Natural killer cell (primary cell): ENCODE measurements around the gene LGALSL. TPM values are rescaled to one million over a fixed set of nuclear protein-coding genes. Genes with fewer than 3 reads are reported as not detected.
A peak's percentile ranks its signal among the peaks of the same experiment; 100 is the strongest.

Experiments used
- ATAC-seq, 3 donors: fragments of 150-1000 bp in 2 of 3; fragments of 200-7000 bp in 1 of 3; cut with Tn5 transposase; 1 replicate in 1 of 3; 2 replicates in 2 of 3; pipeline ENCODE4 v1.10.0; 2021; ENCODE audit warnings: mild to moderate bottlenecking in 2 of 3, moderate library complexity in 2 of 3
- DNase-seq, 2 donors: peaks; one replicate each; pipeline versions ENCODE4 v3.0.0 to v3.0.0-alpha.2; 2013 to 2021; ENCODE audit warnings: mixed read lengths in 1 of 2
- H3K27ac ChIP-seq: one replicate; pipeline ENCODE4 v1.5.1; 2013; ENCODE audit warnings: mild to moderate bottlenecking, low read length
- H3K27me3 ChIP-seq: one replicate; pipeline ENCODE4 v1.6.1; 2013; ENCODE audit warnings: low read length; ENCODE audit not compliant: control insufficient read depth, insufficient read depth
- H3K36me3 ChIP-seq: one replicate; pipeline ENCODE4 v1.6.1; 2013; ENCODE audit warnings: low read length; ENCODE audit not compliant: control insufficient read depth, insufficient read depth
- H3K4me1 ChIP-seq: one replicate; pipeline ENCODE4 v1.6.1; 2013; ENCODE audit warnings: low read length; ENCODE audit not compliant: control insufficient read depth, insufficient read depth
- H3K4me3 ChIP-seq: one replicate; pipeline ENCODE4 v1.5.1; 2013; ENCODE audit warnings: low read length
- H3K9me3 ChIP-seq: one replicate; pipeline ENCODE4 v1.6.1; 2013; ENCODE audit warnings: low read length; ENCODE audit not compliant: control insufficient read depth, insufficient read depth
- H3K27ac Mint-ChIP-seq, 2 donors: one replicate each; pipeline ENCODE4 v1.8.0; 2022; ENCODE audit warnings: mild to moderate bottlenecking in 2 of 2, mixed read lengths in 2 of 2, moderate library complexity in 1 of 2
- H3K27me3 Mint-ChIP-seq, 2 donors: one replicate each; pipeline ENCODE4 v1.8.0; 2022; ENCODE audit warnings: low read depth in 2 of 2, mixed read lengths in 2 of 2
- H3K36me3 Mint-ChIP-seq: one replicate; pipeline ENCODE4 v1.8.0; 2022; ENCODE audit warnings: mixed read lengths
- H3K4me1 Mint-ChIP-seq, 2 donors: one replicate each; pipeline ENCODE4 v1.8.0; 2022; ENCODE audit warnings: mixed read lengths in 2 of 2
- H3K4me3 Mint-ChIP-seq: one replicate; pipeline ENCODE4 v1.8.0; 2022; ENCODE audit warnings: mild to moderate bottlenecking, moderate library complexity, mixed read lengths
- H3K9me3 Mint-ChIP-seq, 2 donors: one replicate each; pipeline ENCODE4 v1.8.0; 2022; ENCODE audit warnings: mixed read lengths in 2 of 2
- CTCF ChIP-seq: fragments of 200-600 bp; IDR thresholded peaks from one replicate; pipeline ENCODE4 v1.8.0; 2022; ENCODE audit warnings: antibody characterized with exemption
- WGBS: methylation state at CpG from one replicate; pipeline ENCODE4 v1.1.7; 2013; ENCODE audit warnings: missing lambda C conversion rate; ENCODE audit not compliant: insufficient coverage; 5-methylcytosine and 5-hydroxymethylcytosine counted together
- intact Hi-C: fragments of 100-400 bp; cut with micrococcal nuclease; formaldehyde crosslinking; loops from one replicate; pipeline ENCODE4 v1.14.2; 2022
- total RNA-seq, 4 donors: library from RNA; stranded (reverse); fragments of 120-200 nt in 1 of 4; gene quantifications; one replicate each; pipeline versions ENCODE4 v1.2.3 to v1.2.4, GENCODE V29; 2013 to 2022

Gene LGALSL
- total RNA-seq, 3 donors from 2014 or later (not counting 1 experiment from before 2014, with no cell fraction given) = 1.3 to 8.6 (median 2.0) TPM

- Mint-ChIP-seq H3K27me3 (peaks cover 6 to 7% of the 10 kb centered on the region in 2 donors), H3K4me3 (no peak overlapping the region), H3K4me1 (no peaks in the 10 kb centered on the region), H3K27ac (no peak overlapping the region), H3K9me3 (no peaks in the 10 kb centered on the region), H3K36me3 (no peaks in the 10 kb centered on the region)
- WGBS = 100% methylated on average over 1 of the region's 1 CpG
- H3K36me3 ChIP-seq = no peaks in the 10 kb centered on the region
- no peaks in the 10 kb centered on the region for H3K27me3 ChIP-seq
- H3K9me3 ChIP-seq = no peaks in the 10 kb centered on the region
- intact Hi-C loops = no loop called here
- H3K4me1 ChIP-seq = no peaks in the 10 kb centered on the region
- no peak overlapping the region for H3K27ac ChIP-seq
- no peak overlapping the region for H3K4me3 ChIP-seq
- TF ChIP-seq CTCF = no peak
- ATAC-seq (no peak), DNase-seq (no peak)
Measured at GRCh38 chr2:64463781-64464180, 9.8 kb downstream of the LGALSL start.

GRCh38 chr2:64466478-64467085, 12.6 kb downstream of the LGALSL start:
- Mint-ChIP-seq H3K9me3 (no peaks in the 10 kb centered on the region), H3K27me3 (peaks cover 0 to 5% of the 10 kb centered on the region in 2 donors), H3K4me3 (no peak overlapping the region), H3K27ac (no peak overlapping the region), H3K4me1 (no peaks in the 10 kb centered on the region), H3K36me3 (no peaks in the 10 kb centered on the region)
- 71% methylated on average over 6 of the region's 6 CpGs for WGBS
- Histone ChIP-seq H3K4me1 (no peaks in the 10 kb centered on the region), H3K4me3 (no peak overlapping the region), H3K9me3 (no peaks in the 10 kb centered on the region), H3K36me3 (no peaks in the 10 kb centered on the region), H3K27ac (no peak overlapping the region), H3K27me3 (no peaks in the 10 kb centered on the region)
- no peak for TF ChIP-seq CTCF
- intact Hi-C loops = no loop called here
- DNase-seq (no peak), ATAC-seq (no peak)

- Histone ChIP-seq H3K4me1 (no peaks in the 10 kb centered on the region), H3K27me3 (no peaks in the 10 kb centered on the region), H3K36me3 (no peaks in the 10 kb centered on the region), H3K9me3 (no peaks in the 10 kb centered on the region), H3K4me3 (no peak overlapping the region), H3K27ac (no peak overlapping the region)
- ATAC-seq = peak in 1 of 3 donors; percentile 58
- no peak overlapping the region for H3K27ac Mint-ChIP-seq
- H3K9me3 Mint-ChIP-seq = no peaks in the 10 kb centered on the region
- no peak overlapping the region for H3K4me3 Mint-ChIP-seq
- no peaks in the 10 kb centered on the region for H3K4me1 Mint-ChIP-seq
- intact Hi-C loops = no loop called here
- TF ChIP-seq CTCF = no peak
- peaks cover 0 to 5% of the 10 kb centered on the region in 2 donors for H3K27me3 Mint-ChIP-seq
- DNase-seq = no peak
- WGBS = 66% methylated on average over 8 of the region's 8 CpGs
- H3K36me3 Mint-ChIP-seq = no peaks in the 10 kb centered on the region
Measured at GRCh38 chr2:64467096-64467843, 13.3 kb downstream of the LGALSL start.
